VCaP (cell line): ENCODE data around the gene RAB9A.

Source experiments
- H3K27ac ChIP-seq: fragments of 450-650 bp; 2 replicates; pipeline ENCODE4 v1.5.1; 2017
- TF ChIP-seq, protein P1 (sequence below): fragments of 450-650 bp; conservative IDR thresholded peaks from 2 replicates; pipeline ENCODE4 v1.5.1; 2017; ENCODE audit warnings: mild to moderate bottlenecking, moderate library complexity

RAB9A gene

DNA sequence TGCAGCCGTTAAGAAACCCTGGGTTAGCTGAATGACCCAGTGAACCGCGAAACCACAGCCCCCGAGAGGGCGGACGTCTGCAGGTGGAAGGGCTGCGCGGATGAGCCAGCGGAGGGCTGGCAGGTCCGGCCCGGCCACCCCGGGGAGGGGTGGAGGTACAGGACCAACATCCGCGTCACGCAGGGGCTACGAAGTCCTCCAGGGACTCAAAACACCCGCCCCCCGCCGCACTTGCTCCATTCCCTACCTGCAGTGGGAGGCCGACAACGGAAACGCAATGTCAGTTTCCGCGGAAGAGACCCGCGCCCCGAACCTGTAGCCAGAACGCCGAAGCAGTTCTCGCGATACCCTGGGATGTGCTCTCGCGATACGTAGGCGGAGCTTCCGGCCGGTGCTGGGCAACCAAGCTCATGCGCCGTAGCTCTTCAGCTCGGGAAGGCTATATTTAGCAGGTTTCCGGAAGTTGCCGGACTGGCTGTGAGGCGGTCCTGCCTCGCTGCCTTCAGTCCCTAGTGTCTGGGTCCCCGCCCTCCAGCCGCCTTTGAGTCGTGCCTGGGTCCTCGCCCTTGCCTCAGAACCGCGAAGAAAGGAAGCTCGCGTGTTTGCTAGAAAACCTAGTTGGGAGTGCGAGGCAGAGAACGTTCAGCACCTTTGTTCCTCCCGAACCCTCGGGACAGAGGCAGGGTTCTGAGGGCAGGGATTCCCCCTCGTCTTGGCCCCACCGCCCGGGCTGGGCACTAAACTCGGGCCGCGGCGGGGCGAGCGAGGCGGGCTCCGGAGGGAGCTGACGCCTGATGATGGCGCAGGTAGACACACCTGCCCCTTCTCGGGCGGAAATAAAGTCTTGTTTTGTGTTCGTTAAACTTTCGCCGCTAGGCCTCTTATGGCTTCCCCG, 45.6 kb downstream of the RAB9A start, which contains the start of the genes OFD1 and TRAPPC2:
OFD1 (plus strand) TSS at position 471 of the 895 bp plus-strand sequence; CDS start at position 795, 324 bp downstream.
TRAPPC2 (minus strand) TSS at position 343 of the 895 bp plus-strand sequence. CDS start 14,657 bp downstream, outside the sequence.
- H3K27ac ChIP-seq, result peak within 1 kb of the TSS; percentile 91
- TF ChIP-seq, protein P1, sequence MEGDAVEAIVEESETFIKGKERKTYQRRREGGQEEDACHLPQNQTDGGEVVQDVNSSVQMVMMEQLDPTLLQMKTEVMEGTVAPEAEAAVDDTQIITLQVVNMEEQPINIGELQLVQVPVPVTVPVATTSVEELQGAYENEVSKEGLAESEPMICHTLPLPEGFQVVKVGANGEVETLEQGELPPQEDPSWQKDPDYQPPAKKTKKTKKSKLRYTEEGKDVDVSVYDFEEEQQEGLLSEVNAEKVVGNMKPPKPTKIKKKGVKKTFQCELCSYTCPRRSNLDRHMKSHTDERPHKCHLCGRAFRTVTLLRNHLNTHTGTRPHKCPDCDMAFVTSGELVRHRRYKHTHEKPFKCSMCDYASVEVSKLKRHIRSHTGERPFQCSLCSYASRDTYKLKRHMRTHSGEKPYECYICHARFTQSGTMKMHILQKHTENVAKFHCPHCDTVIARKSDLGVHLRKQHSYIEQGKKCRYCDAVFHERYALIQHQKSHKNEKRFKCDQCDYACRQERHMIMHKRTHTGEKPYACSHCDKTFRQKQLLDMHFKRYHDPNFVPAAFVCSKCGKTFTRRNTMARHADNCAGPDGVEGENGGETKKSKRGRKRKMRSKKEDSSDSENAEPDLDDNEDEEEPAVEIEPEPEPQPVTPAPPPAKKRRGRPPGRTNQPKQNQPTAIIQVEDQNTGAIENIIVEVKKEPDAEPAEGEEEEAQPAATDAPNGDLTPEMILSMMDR, result no peak

DNA sequence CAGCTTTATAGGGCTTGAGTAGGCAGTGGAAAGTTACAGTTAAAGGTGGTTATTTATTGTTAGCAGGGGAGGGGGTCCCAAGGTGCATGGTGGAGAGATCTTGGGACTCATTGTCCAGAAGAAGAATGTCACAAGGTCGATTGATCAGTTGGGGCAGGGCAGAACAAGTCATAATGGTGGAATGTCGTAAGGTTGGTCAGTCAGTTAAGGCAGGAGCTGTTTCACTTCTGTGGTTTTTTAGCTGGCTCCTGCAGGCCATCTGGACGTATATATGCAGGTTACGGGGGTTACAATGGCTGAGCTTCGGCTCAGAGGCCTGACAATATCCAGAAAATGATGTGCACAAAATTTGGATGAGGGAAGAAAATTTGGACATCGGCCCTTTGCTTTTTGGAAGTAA, 52.8 kb downstream of the RAB9A start:
- TF ChIP-seq, protein P1, result no peak
- H3K27ac ChIP-seq, result no peak overlapping the region

DNA sequence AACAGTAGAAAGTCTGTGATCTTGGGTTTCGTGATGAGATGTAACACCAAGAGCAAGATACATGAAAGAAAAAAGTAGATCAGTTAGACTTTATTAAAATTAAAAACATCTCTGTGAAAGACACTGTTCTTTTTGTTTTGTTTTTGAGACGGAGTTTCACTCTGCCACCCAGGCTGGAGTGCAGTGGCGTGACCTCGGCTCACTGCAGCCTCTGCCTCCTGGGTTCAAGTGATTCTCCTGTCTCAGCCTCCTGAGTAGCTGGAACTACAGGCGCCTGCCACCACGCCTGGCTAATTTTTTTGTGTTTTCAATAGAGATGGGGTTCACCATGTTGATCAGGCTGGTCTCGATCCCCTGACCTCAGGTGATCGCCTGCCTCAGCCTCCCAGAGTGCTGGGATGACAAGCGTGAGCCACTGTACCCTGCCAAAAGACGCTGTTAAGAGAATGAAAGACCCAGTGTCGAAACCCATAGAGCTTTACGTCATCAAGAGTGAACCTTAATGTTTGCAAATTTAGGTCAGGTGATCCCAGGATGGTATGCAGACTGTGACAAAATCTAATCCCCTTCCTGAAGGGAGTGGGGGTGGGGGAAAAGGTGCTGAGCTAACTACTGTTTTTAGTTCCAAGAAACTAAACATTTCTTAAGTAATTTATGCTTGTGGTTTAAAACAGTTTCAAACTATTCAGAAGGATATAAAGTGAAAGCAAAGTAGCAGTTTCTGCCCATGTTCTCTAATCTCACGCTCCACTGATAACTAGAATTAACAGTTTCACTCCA, 53.7 kb downstream of the RAB9A start:
- no peak overlapping the region for H3K27ac ChIP-seq
- TF ChIP-seq, protein P1, result no peak

DNA sequence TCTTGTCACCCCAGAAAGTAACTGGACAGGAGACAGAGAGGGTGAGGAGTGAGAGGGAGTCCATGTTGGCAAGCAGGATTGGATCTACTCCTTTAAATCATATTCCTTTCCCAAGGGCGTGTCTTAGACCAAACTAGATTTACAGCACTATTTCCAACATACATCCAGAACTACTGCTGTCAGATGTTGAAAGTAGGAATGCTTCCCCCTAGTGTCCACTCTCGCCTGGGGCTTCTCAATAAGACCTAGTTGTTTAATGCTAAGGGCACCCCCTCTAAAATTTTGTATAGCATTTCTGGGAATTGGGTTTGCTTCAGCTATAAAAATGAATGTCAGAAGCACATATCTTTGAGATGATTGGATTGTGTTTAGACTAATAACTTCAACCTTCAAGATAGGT, 58.9 kb downstream of the RAB9A start:
- no peak overlapping the region for H3K27ac ChIP-seq
- TF ChIP-seq, protein P1, result peak; percentile 61

DNA sequence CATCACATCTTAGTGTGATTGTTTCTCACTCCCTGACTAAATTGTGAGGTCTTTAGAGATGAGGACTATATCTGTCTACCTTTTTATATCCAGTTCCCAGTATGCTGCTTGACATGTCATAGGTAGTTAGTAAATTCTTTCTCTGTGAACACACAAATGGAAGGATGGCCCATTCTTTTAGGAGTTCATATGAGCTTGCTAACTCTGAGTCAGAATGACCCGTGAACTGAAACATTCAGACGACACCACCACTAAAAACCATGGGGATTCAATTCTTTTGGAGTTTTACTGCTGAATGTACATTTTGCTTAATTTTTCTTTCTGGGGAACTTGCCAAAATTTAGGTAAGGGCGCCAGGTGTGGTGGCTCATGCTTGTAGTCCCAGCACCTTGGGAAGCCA, 59.6 kb downstream of the RAB9A start:
- H3K27ac ChIP-seq, result no peak overlapping the region
- TF ChIP-seq, protein P1, result no peak

DNA sequence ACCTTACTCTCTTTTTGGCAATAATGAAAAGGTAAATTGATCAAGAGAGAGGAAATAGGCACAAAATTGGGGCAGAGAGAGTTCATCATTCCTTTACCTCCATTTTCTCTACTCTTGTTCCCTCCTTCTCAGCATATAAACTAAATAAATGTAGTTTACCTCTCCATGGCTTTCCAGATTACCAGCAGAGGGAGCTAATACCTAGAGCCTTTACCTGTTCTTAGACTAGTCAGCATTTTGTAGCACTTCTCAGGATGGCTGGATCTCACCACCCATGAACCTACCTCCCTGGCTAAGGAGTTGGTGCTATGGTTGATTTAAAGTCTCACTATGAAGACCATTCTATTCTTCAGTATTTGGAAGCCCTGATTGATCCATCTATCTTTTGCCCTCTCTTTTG, 61.3 kb downstream of the RAB9A start:
- H3K27ac ChIP-seq, result no peak overlapping the region
- TF ChIP-seq, protein P1, result peak; percentile 77

DNA sequence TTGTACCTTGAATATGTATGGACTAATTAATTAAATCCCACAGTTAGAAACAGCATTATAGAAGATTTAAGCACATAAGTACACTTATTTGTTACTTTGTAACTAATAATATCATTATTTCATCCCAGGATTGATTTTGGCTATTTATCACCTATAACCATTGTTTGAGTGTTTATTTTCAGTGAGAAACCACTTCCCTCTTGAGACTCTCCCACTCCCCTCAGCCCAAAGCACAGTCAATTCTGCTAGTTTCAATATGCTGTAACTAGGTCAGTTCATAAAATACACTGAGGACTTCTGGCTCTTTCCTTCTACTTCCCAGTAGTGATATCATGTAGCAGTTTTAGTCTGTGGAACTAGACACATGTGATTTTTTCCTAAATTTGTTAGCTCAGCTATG, 61.9 kb downstream of the RAB9A start:
- no peak overlapping the region for H3K27ac ChIP-seq

More for the DNA sequence above, 61.9 kb downstream of the RAB9A start:
- TF ChIP-seq, protein P1, result no peak
